ENCODE results near the gene ABCF3. TPM values are rescaled to one million over a fixed set of nuclear protein-coding genes. Genes with fewer than 3 reads are reported as not detected.

Gene ABCF3
- total RNA-seq, 1 experiment from 2014 or later: 56.1 TPM

- no peak overlapping the region for H3K27ac Mint-ChIP-seq
- H3K36me3 Mint-ChIP-seq (ENCODE audit: insufficient read depth in 1 of 3, low read depth in 3 of 3): peaks cover 17 to 43% (median 27%) of the 10 kb centered on the region in 3 experiments
- H3K14ac ChIP-seq (ENCODE audit: insufficient read depth, low read length): no peak overlapping the region
- no peaks in the 10 kb centered on the region for H3K9me3 ChIP-seq (ENCODE audit: control insufficient read depth, low read depth, low read length)
- H3K27ac ChIP-seq (ENCODE audit: insufficient read length, low read depth, low read length): no peak overlapping the region
- no peaks in the 10 kb centered on the region for H4K20me1 ChIP-seq (ENCODE audit: control insufficient read depth, insufficient read depth, insufficient read length)
- no peak overlapping the region for H2BK15ac ChIP-seq (ENCODE audit: low read depth, low read length)
- H3K79me1 ChIP-seq (ENCODE audit: insufficient read depth, low read depth, low read length, poor library complexity, severe bottlenecking): no peaks in the 10 kb centered on the region
- H2AFZ ChIP-seq (ENCODE audit: low read length): no peak overlapping the region
- no peak overlapping the region for H3K23ac ChIP-seq (ENCODE audit: insufficient read length, low read depth, low read length)
- H3K23me2 ChIP-seq (ENCODE audit: insufficient read length, low read depth, low read length, poor library complexity, severe bottlenecking): no peaks in the 10 kb centered on the region
- no peaks in the 10 kb centered on the region for H3K27me3 ChIP-seq (ENCODE audit: insufficient read depth, low read length)
- H3K4me1 Mint-ChIP-seq: peaks cover 0 to 7% of the 10 kb centered on the region in 2 experiments; a peak in 1 of 4 replicates
- no peak overlapping the region for H3K4me3 Mint-ChIP-seq
- no peaks in the 10 kb centered on the region for H3K27me3 Mint-ChIP-seq (ENCODE audit: low read depth)
- H3K4me2 ChIP-seq (ENCODE audit: insufficient read depth, insufficient read length, low read length): no peak overlapping the region
- no peak overlapping the region for H3T11ph ChIP-seq (ENCODE audit: low read length)
- no peak overlapping the region for H2BK120ac ChIP-seq (ENCODE audit: low read depth, low read length, poor library complexity, severe bottlenecking)
- TF ChIP-seq, protein P1, sequence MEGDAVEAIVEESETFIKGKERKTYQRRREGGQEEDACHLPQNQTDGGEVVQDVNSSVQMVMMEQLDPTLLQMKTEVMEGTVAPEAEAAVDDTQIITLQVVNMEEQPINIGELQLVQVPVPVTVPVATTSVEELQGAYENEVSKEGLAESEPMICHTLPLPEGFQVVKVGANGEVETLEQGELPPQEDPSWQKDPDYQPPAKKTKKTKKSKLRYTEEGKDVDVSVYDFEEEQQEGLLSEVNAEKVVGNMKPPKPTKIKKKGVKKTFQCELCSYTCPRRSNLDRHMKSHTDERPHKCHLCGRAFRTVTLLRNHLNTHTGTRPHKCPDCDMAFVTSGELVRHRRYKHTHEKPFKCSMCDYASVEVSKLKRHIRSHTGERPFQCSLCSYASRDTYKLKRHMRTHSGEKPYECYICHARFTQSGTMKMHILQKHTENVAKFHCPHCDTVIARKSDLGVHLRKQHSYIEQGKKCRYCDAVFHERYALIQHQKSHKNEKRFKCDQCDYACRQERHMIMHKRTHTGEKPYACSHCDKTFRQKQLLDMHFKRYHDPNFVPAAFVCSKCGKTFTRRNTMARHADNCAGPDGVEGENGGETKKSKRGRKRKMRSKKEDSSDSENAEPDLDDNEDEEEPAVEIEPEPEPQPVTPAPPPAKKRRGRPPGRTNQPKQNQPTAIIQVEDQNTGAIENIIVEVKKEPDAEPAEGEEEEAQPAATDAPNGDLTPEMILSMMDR (conservative IDR thresholded peaks at IDR 0.05): no peak
- H3K9me3 Mint-ChIP-seq: no peaks in the 10 kb centered on the region
- no peak overlapping the region for H3K18ac ChIP-seq (ENCODE audit: insufficient read length, low read depth, low read length)
- no peak overlapping the region for H3K4ac ChIP-seq (ENCODE audit: low read depth, low read length)
- H4K91ac ChIP-seq (ENCODE audit: insufficient read length, low read depth, low read length): no peak overlapping the region
- no peak for DNase-seq
- H3K79me2 ChIP-seq (ENCODE audit: insufficient read depth, low read length): no peaks in the 10 kb centered on the region
- H4K8ac ChIP-seq (replicated peaks; ENCODE audit: insufficient read length, low read depth, low read length): no peak overlapping the region
- no CpG with 5 or more reads among the region's 6 CpGs for WGBS (ENCODE audit: extremely low coverage, insufficient read length, low lambda C conversion rate)
- H2AK5ac ChIP-seq (ENCODE audit: insufficient read length, low read length): no peak overlapping the region
- H2BK20ac ChIP-seq (ENCODE audit: low read depth, low read length, poor library complexity, severe bottlenecking): no peak overlapping the region
- no peak overlapping the region for H2BK12ac ChIP-seq (ENCODE audit: insufficient read length, low read depth, low read length)
- H3K56ac ChIP-seq (ENCODE audit: insufficient read length, low read depth, low read length): no peak overlapping the region
- no peaks in the 10 kb centered on the region for H3K4me1 ChIP-seq (ENCODE audit: insufficient read depth, low read length)
- no peak overlapping the region for H3K9ac ChIP-seq (ENCODE audit: extremely low read depth, insufficient read length, low read length)
- no peak overlapping the region for H4K5ac ChIP-seq (ENCODE audit: insufficient read length, low read depth, low read length)
- no peak overlapping the region for H2BK5ac ChIP-seq (ENCODE audit: insufficient read length, low read length)
These were observed 10.5 kb downstream of the ABCF3 start for GRCh38 chr3:184196536-184196935.
